Fibroblast of lung (primary cell): ENCODE data around the gene SPAG9. TPM values are rescaled to one million over a fixed set of nuclear protein-coding genes. Genes with fewer than 3 reads are reported as not detected.

ENCODE experiments used
- DNase-seq, 2 donors: peaks; one replicate each; pipeline versions ENCODE4 v3.0.0 to v3.0.0-alpha.2; 2010; ENCODE audit warnings: low read depth in 2 of 2
- H2AFZ ChIP-seq: 2 replicates; pipeline ENCODE4 v1.5.1; 2012; ENCODE audit warnings: low read length, control low read depth, inconsistent platforms
- H3K27ac ChIP-seq: 2 replicates; pipeline ENCODE4 v1.5.1; 2011; ENCODE audit warnings: low read length, control low read depth; ENCODE audit not compliant: insufficient read depth
- H3K27me3 ChIP-seq: 2 replicates; pipeline ENCODE4 v1.5.1; 2011; ENCODE audit warnings: mild to moderate bottlenecking, low read length; ENCODE audit not compliant: control insufficient read depth, insufficient read depth
- H3K36me3 ChIP-seq: 2 replicates; pipeline ENCODE4 v1.5.1; 2011; ENCODE audit warnings: low read length; ENCODE audit not compliant: control insufficient read depth, insufficient read depth
- H3K4me1 ChIP-seq: 2 replicates; pipeline ENCODE4 v1.5.1; 2011; ENCODE audit warnings: low read length; ENCODE audit not compliant: control insufficient read depth, insufficient read depth; ENCODE audit errors: extremely low read depth
- H3K4me2 ChIP-seq: 2 replicates; pipeline ENCODE4 v1.5.1; 2011; ENCODE audit warnings: low read length, control low read depth; ENCODE audit not compliant: insufficient read depth; ENCODE audit errors: extremely low read depth
- H3K4me3 ChIP-seq, 4 experiments: fragments of 200-600 bp in 1 of 4; sonication (generic) in 1 of 4; replicated peaks in 1 of 4; 2 replicates each; pipeline ENCODE4 v1.5.1; 2011 to 2016; ENCODE audit warnings: low read length in 4 of 4, low read depth in 3 of 4, mild to moderate bottlenecking in 3 of 4, control low read depth in 2 of 4, inconsistent platforms in 1 of 4, mixed read lengths in 1 of 4; ENCODE audit not compliant: insufficient read depth in 1 of 4; ENCODE audit errors: control extremely low read depth in 1 of 4
- H3K79me2 ChIP-seq: 2 replicates; pipeline ENCODE4 v1.5.1; 2012; ENCODE audit warnings: mild to moderate bottlenecking, low read length, inconsistent platforms; ENCODE audit not compliant: control insufficient read depth, insufficient read depth
- H3K9ac ChIP-seq: 2 replicates; pipeline ENCODE4 v1.5.1; 2011; ENCODE audit warnings: mild to moderate bottlenecking, low read length, control low read depth; ENCODE audit not compliant: insufficient read depth
- H3K9me3 ChIP-seq: 2 replicates; pipeline ENCODE4 v1.5.1; 2012; ENCODE audit warnings: low read depth, low read length; ENCODE audit not compliant: control insufficient read depth, insufficient read depth
- H4K20me1 ChIP-seq: 2 replicates; pipeline ENCODE4 v1.5.1; 2011; ENCODE audit warnings: low read length; ENCODE audit not compliant: control insufficient read depth, insufficient read depth; ENCODE audit errors: extremely low read depth
- EZH2 ChIP-seq: IDR thresholded peaks from 2 replicates; pipeline ENCODE4 v1.5.1; 2012; ENCODE audit warnings: low read length, control low read depth, mild to moderate bottlenecking; ENCODE audit errors: missing control alignments
- polyA plus RNA-seq, 2 donors: library from polyadenylated mRNA; depleted of rRNA in 1 of 2; stranded (reverse) in 1 of 2; unstranded in 1 of 2; fragments of >200 nt; gene quantifications; 2 replicates each; pipeline ENCODE4 v1.2.1, GENCODE V29; 2011 to 2012; ENCODE audit warnings: missing spikeins in 1 of 2
- total RNA-seq: library from RNA; depleted of rRNA; stranded (reverse); fragments of >200 nt; gene quantifications from 2 replicates; pipeline ENCODE4 v1.2.1, GENCODE V29; 2014
- TF ChIP-seq, protein P1 (sequence below), 2 donors: IDR thresholded peaks in 1 of 2; conservative IDR thresholded peaks in 1 of 2; 1 replicate in 1 of 2; 2 replicates in 1 of 2; pipeline ENCODE4 v1.5.1; 2011 to 2012; ENCODE audit warnings: low read length in 2 of 2, control low read depth in 1 of 2, inconsistent platforms in 1 of 2, low read depth in 1 of 2, mild to moderate bottlenecking in 1 of 2

SPAG9 gene
- total and polyA plus RNA-seq, 2 donors (not counting 1 experiment from before 2014, with no cell fraction given): 49.8 to 126 TPM

DNA sequence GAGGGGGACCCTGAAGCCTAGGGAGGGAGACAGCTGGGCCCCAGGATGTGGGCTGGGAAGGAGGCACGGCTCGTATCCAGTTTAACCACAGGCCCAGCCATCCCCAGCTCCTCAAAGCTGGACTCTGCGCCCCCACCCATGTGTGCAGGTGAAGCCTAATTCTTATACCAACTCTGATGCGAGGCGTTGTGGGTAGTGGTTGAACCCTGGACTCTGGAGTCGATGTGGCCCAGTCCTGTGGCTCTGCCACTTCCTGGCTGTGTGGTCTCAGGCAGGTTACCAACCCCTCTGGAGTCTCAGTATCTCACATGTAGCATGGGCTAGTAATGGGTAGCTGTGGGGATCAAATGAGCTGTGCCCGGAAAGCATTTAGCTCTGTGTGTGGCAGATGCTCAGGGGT is 194.1 kb downstream of the SPAG9 start:
- Histone ChIP-seq H4K20me1 (no peaks in the 10 kb centered on the region), H3K9ac (no peak overlapping the region), H3K36me3 (no peaks in the 10 kb centered on the region), H3K4me1 (peaks cover 1% of the 10 kb centered on the region), H3K4me2 (no peak overlapping the region), H3K9me3 (no peaks in the 10 kb centered on the region), H3K27me3 (no peaks in the 10 kb centered on the region), H3K4me3 (no peak overlapping the region), H3K79me2 (no peaks in the 10 kb centered on the region), H3K27ac (no peak overlapping the region), H2AFZ (no peak overlapping the region)
- TF ChIP-seq, protein P1, sequence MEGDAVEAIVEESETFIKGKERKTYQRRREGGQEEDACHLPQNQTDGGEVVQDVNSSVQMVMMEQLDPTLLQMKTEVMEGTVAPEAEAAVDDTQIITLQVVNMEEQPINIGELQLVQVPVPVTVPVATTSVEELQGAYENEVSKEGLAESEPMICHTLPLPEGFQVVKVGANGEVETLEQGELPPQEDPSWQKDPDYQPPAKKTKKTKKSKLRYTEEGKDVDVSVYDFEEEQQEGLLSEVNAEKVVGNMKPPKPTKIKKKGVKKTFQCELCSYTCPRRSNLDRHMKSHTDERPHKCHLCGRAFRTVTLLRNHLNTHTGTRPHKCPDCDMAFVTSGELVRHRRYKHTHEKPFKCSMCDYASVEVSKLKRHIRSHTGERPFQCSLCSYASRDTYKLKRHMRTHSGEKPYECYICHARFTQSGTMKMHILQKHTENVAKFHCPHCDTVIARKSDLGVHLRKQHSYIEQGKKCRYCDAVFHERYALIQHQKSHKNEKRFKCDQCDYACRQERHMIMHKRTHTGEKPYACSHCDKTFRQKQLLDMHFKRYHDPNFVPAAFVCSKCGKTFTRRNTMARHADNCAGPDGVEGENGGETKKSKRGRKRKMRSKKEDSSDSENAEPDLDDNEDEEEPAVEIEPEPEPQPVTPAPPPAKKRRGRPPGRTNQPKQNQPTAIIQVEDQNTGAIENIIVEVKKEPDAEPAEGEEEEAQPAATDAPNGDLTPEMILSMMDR (conservative IDR thresholded peaks at IDR 0.05 in 1 of 2, IDR thresholded peaks at IDR 0.05 in 1 of 2; ENCODE audit: low read depth in 1 of 2, low read length in 2 of 2): no peak
- TF ChIP-seq EZH2: no peak
- DNase-seq: no peak

DNA sequence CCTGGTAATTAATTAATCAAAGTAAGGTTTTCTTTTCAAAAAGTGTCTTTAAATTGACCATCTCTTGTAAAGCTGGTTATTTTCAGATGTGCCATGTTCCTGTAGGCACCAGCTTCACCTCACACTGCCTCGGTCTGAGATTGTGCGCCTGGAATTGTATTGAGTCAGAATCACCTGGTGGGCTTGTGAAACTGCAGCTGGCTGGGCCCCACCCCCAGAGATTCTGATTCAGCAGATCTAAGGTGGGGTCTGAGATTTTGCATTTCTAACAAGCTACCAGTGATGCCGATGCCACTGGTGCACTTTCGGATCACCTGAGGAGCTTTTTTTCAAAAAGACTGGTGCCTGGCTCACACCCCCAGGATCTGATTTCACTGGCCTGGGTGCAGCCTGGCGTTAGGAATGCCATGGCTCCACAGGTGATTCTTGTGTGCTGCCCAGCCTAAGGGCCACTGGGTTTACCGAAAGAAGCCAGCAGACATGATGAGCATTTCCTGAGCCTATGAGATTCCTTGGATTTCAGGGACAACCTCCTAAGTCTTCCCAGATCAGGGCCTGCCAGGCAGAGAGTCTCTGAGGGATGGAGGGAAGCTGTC is 195.3 kb downstream of the SPAG9 start:
- H2AFZ ChIP-seq: no peak overlapping the region
- no peaks in the 10 kb centered on the region for H3K27me3 ChIP-seq
- no peaks in the 10 kb centered on the region for H3K79me2 ChIP-seq
- H3K36me3 ChIP-seq: no peaks in the 10 kb centered on the region
- no peak for DNase-seq
- TF ChIP-seq, protein P1 (conservative IDR thresholded peaks at IDR 0.05 in 1 of 2, IDR thresholded peaks at IDR 0.05 in 1 of 2; ENCODE audit: low read depth in 1 of 2, low read length in 2 of 2): no peak
- no peak for TF ChIP-seq EZH2
- H3K4me2 ChIP-seq: no peak overlapping the region
- H3K9ac ChIP-seq: no peak overlapping the region
- no peaks in the 10 kb centered on the region for H4K20me1 ChIP-seq
- H3K9me3 ChIP-seq: no peaks in the 10 kb centered on the region
- no peak overlapping the region for H3K4me3 ChIP-seq
- no peaks in the 10 kb centered on the region for H3K4me1 ChIP-seq
- H3K27ac ChIP-seq: no peak overlapping the region

DNA sequence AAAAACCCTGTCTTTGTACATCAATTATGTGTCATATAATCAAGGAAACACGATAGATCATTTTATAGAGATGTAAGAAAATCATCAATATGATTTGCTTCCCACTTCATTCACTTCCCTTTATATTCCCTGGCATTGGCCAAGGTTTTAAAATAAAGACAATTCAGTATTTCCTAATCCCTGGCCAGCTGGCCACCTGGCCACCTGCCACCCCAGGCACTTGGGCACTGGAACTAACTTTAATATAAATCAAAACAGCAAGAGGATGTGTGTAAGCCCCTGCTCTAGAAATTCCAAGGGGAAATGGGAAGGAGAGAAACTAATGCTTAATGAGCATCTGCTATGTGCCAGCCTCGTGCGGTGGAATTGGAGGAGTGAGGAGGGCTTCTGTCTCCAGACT is 195.9 kb downstream of the SPAG9 start:
- no peak overlapping the region for H3K27ac ChIP-seq
- no peaks in the 10 kb centered on the region for H3K36me3 ChIP-seq
- no peaks in the 10 kb centered on the region for H4K20me1 ChIP-seq
- TF ChIP-seq, protein P1 (conservative IDR thresholded peaks at IDR 0.05 in 1 of 2, IDR thresholded peaks at IDR 0.05 in 1 of 2; ENCODE audit: low read depth in 1 of 2, low read length in 2 of 2): no peak
- TF ChIP-seq EZH2: no peak
- H3K79me2 ChIP-seq: no peaks in the 10 kb centered on the region
- no peak overlapping the region for H2AFZ ChIP-seq
- no peak overlapping the region for H3K4me3 ChIP-seq
- no peak overlapping the region for H3K9ac ChIP-seq
- no peaks in the 10 kb centered on the region for H3K4me1 ChIP-seq
- no peaks in the 10 kb centered on the region for H3K27me3 ChIP-seq
- H3K4me2 ChIP-seq: no peak overlapping the region
- H3K9me3 ChIP-seq: no peaks in the 10 kb centered on the region
- no peak for DNase-seq
